OCI-LY7 (cell line): Measurements from ENCODE around the gene CARD8. TPM values are rescaled to one million over a fixed set of nuclear protein-coding genes. Genes with fewer than 3 reads are reported as not detected.

ENCODE experiments used
- BruUV-seq: library from RNA; stranded (reverse); fragments of 400-500 nt; replicated peaks from 2 replicates; lab custom pipeline; 2021; lab: Mats Ljungman, UMichigan
- CTCF ChIA-PET: fragments of 300-600 bp; sonication (Branson Sonifier 250); formaldehyde crosslinking; loops from one replicate; lab custom pipeline; 2022; ENCODE audit warnings: antibody characterized with exemption; ENCODE audit not compliant: unreplicated experiment; lab: Charles Lee
- POLR2A ChIA-PET: fragments of 300-600 bp; sonication (Branson Sonifier 250); formaldehyde crosslinking; loops from one replicate; lab custom pipeline; 2022; ENCODE audit warnings: antibody characterized with exemption; lab: Charles Lee
- DNase-seq: peaks from one replicate; pipeline ENCODE4 v3.0.0-alpha.2; 2015; ENCODE audit warnings: low spot score
- H2AFZ ChIP-seq: fragments of 200-600 bp; sonication (generic), shearing (Covaris generic); 2 replicates; pipeline ENCODE4 v1.6.1; 2014; ENCODE audit warnings: mild to moderate bottlenecking, antibody characterized with exemption, low read length, moderate library complexity
- H3K27ac ChIP-seq: fragments of 200-600 bp; sonication (generic); 2 replicates; pipeline ENCODE4 v1.5.1; 2014; ENCODE audit warnings: mixed run types, low read depth, mild to moderate bottlenecking, moderate library complexity, low read length, inconsistent platforms; ENCODE audit not compliant: poor library complexity, severe bottlenecking
- H3K36me3 ChIP-seq: fragments of 200-600 bp; sonication (generic); 2 replicates; pipeline ENCODE4 v1.6.1; 2014; ENCODE audit warnings: mild to moderate bottlenecking, antibody characterized with exemption, low read length, moderate library complexity, mixed read lengths; ENCODE audit not compliant: insufficient read depth
- H3K4me1 ChIP-seq: fragments of 200-600 bp; sonication (generic); 2 replicates; pipeline ENCODE4 v1.5.1; 2014; ENCODE audit warnings: mild to moderate bottlenecking, low read length; ENCODE audit not compliant: insufficient read depth, poor library complexity, severe bottlenecking
- H3K4me2 ChIP-seq: fragments of 200-600 bp; sonication (generic); 2 replicates; pipeline ENCODE4 v1.6.1; 2014; ENCODE audit warnings: mild to moderate bottlenecking, low read length
- H3K4me3 ChIP-seq: fragments of 200-600 bp; sonication (generic); 2 replicates; pipeline ENCODE4 v1.5.1; 2014; ENCODE audit warnings: mild to moderate bottlenecking, low read depth, low read length; ENCODE audit not compliant: poor library complexity, severe bottlenecking
- H3K79me2 ChIP-seq: fragments of 200-600 bp; sonication (generic); 2 replicates; pipeline ENCODE4 v1.6.1; 2016; ENCODE audit warnings: low read depth, mild to moderate bottlenecking, low read length, moderate library complexity, mixed read lengths; ENCODE audit not compliant: insufficient read depth
- H3K9me2 ChIP-seq: fragments of 200-600 bp; sonication (generic); 2 replicates; pipeline ENCODE4 v1.6.1; 2016; ENCODE audit warnings: mild to moderate bottlenecking, low read length, mixed read lengths; ENCODE audit not compliant: insufficient read depth
- H3K9me3 ChIP-seq: fragments of 200-600 bp; sonication (generic); 2 replicates; pipeline ENCODE4 v1.6.1; 2014; ENCODE audit warnings: mild to moderate bottlenecking, mixed run types, low read length, mixed read lengths
- H4K20me1 ChIP-seq: fragments of 200-600 bp; sonication (generic); 2 replicates; pipeline ENCODE4 v1.6.1; 2014; ENCODE audit warnings: mild to moderate bottlenecking, antibody characterized with exemption, low read length, moderate library complexity, mixed read lengths; ENCODE audit not compliant: insufficient read depth
- EZH2phosphoT487 ChIP-seq: fragments of 200-600 bp; sonication (generic); IDR thresholded peaks from 2 replicates; pipeline ENCODE4 v1.6.1; 2018; ENCODE audit warnings: low read depth, borderline replicate concordance, mild to moderate bottlenecking, mixed run types, antibody characterized with exemption, low read length, moderate library complexity, mixed read lengths
- intact Hi-C: fragments of 100-400 bp; cut with micrococcal nuclease; formaldehyde crosslinking; loops from one replicate; pipeline ENCODE4 v1.10.0; 2022; ENCODE audit not compliant: unreplicated experiment
- total RNA-seq, 2 experiments: library from RNA; depleted of rRNA in 1 of 2; stranded (reverse); fragments of >200 nt in 1 of 2; shearing (Covaris generic) in 1 of 2; gene quantifications; 2 replicates each; pipeline ENCODE4 v1.2.3, GENCODE V29; 2014 to 2022
- TF ChIP-seq, protein P1 (sequence below): fragments of 200-600 bp; sonication (generic); conservative IDR thresholded peaks from 2 replicates; pipeline ENCODE4 v1.5.1; 2014; ENCODE audit warnings: mild to moderate bottlenecking, antibody characterized with exemption, low read length, moderate library complexity, mixed read lengths

Gene CARD8
- total RNA-seq, 2 experiments from 2014 or later = 51.0 to 56.1 TPM

DNA sequence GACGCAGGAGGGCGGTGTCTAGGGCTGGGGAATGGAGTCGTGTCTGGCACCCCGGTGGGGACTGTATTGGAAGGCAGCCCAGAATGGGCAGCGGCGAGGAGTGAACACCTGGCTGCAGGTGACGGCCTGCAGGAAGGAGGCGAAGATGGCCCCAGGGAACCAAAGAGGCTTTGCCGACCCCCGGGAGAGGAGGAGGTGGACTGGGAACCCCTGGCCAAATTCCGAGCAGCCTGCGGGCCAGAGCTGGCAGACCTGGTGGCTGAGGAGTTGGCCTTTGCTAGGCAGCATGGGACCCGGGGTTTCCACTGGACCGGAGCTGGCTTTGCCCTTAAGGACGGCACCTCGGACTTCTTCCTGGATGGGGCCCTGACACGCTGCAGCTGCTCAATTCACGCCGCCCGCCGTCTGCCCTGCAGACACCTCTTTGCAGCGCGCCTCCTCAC, 59.4 kb downstream of the CARD8 start:
- Histone ChIP-seq H3K36me3 (peaks cover 12% of the 10 kb centered on the region; the same call in 1 of the 2 replicates), H3K9me2 (no peaks in the 10 kb centered on the region), H4K20me1 (no peaks in the 10 kb centered on the region), H2AFZ (no peak overlapping the region), H3K9me3 (no peaks in the 10 kb centered on the region), H3K4me1 (no peaks in the 10 kb centered on the region), H3K4me3 (no peak overlapping the region), H3K79me2 (no peaks in the 10 kb centered on the region), H3K27ac (no peak overlapping the region), H3K4me2 (no peak overlapping the region)
- DNase-seq = no peak
- intact Hi-C loops = no loop called here
- TF ChIP-seq, protein P1, sequence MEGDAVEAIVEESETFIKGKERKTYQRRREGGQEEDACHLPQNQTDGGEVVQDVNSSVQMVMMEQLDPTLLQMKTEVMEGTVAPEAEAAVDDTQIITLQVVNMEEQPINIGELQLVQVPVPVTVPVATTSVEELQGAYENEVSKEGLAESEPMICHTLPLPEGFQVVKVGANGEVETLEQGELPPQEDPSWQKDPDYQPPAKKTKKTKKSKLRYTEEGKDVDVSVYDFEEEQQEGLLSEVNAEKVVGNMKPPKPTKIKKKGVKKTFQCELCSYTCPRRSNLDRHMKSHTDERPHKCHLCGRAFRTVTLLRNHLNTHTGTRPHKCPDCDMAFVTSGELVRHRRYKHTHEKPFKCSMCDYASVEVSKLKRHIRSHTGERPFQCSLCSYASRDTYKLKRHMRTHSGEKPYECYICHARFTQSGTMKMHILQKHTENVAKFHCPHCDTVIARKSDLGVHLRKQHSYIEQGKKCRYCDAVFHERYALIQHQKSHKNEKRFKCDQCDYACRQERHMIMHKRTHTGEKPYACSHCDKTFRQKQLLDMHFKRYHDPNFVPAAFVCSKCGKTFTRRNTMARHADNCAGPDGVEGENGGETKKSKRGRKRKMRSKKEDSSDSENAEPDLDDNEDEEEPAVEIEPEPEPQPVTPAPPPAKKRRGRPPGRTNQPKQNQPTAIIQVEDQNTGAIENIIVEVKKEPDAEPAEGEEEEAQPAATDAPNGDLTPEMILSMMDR = no peak
- TF ChIP-seq EZH2phosphoT487 = no peak
- ChIA-PET POLR2A (interaction anchor here (0.9 kb wide), 1 partner anchor 10 kb away, joined by 3 read pairs; no protein-coding TSS in a partner anchor), CTCF (no interaction called here)
- BruUV-seq = no TSS peak

GRCh38 chr19:48194844-48195830, 60.6 kb downstream of the CARD8 start:
- Histone ChIP-seq H3K9me3 (peaks cover 2% of the 10 kb centered on the region; the same call in 1 of the 2 replicates), H3K4me1 (peaks cover 9% of the 10 kb centered on the region), H2AFZ (no peak overlapping the region), H3K79me2 (no peaks in the 10 kb centered on the region), H3K4me2 (no peak overlapping the region), H3K27ac (no peak overlapping the region), H4K20me1 (no peaks in the 10 kb centered on the region), H3K4me3 (no peak overlapping the region), H3K36me3 (peaks cover 16% of the 10 kb centered on the region; the same call in 1 of the 2 replicates), H3K9me2 (no peaks in the 10 kb centered on the region)
- ChIA-PET POLR2A (interaction anchor here (0.9 kb wide), 1 partner anchor 9 kb away, joined by 3 read pairs; no protein-coding TSS in a partner anchor), CTCF (interaction anchor here (0.6 kb wide), 1 partner anchor 169 kb away, joined by 6 read pairs; the partner anchor contains the start of genes SYNGR4 and TMEM143)
- intact Hi-C loops = no loop called here
- no peak for DNase-seq
- BruUV-seq = no TSS peak
- TF ChIP-seq EZH2phosphoT487 = no peak
- TF ChIP-seq, protein P1 = no peak
